ENCODE results near the gene SELENOK. TPM values are rescaled to one million over a fixed set of nuclear protein-coding genes. Genes with fewer than 3 reads are reported as not detected.
"Not testable (repeated sequence)": the region's sequence is repeated elsewhere in the genome, so short reads cannot be mapped to it uniquely, and the experiment has no call there.

Gene SELENOK
- total RNA-seq, 4 donors from 2014 or later = 23.0 to 47.2 (median 30.1) TPM

- DNase-seq (ENCODE audit: low spot score in 2 of 2) = no peak
- no peak for TF ChIP-seq CTCF (IDR thresholded peaks at IDR 0.05)
- TF ChIP-seq POLR2A (IDR thresholded peaks at IDR 0.05) = no peak
- 4 to 5% methylated on average over 2 of the region's 2 CpGs for WGBS, 2 donors
- intact Hi-C loops (cut with DNase I; ENCODE audit: low total_unique reads) = no loop called here
- no peak overlapping the region for H3K4me3 ChIP-seq (ENCODE audit: low read depth, poor library complexity, severe bottlenecking)
Measured at GRCh38 chr3:53938645-53939044, 47.0 kb upstream of the SELENOK start.

GRCh38 chr3:53936347-53936746, 44.7 kb upstream of the SELENOK start:
- DNase-seq (ENCODE audit: low spot score in 2 of 2) = no peak
- intact Hi-C loops (cut with DNase I; ENCODE audit: low total_unique reads) = no loop called here
- no peak for TF ChIP-seq POLR2A (IDR thresholded peaks at IDR 0.05)
- TF ChIP-seq CTCF (IDR thresholded peaks at IDR 0.05) = no peak
- H3K4me3 ChIP-seq (ENCODE audit: low read depth, poor library complexity, severe bottlenecking) = no peak overlapping the region
- 21 to 34% methylated on average over 1 of the region's 1 CpG for WGBS, 2 donors

GRCh38 chr3:53935283-53935901, 43.7 kb upstream of the SELENOK start:
- WGBS, 2 donors = 0% methylated on average over 1 of the region's 1 CpG
- intact Hi-C loops (cut with DNase I; ENCODE audit: low total_unique reads) = no loop called here
- no peak overlapping the region for H3K4me3 ChIP-seq (ENCODE audit: low read depth, poor library complexity, severe bottlenecking)
- no peak for DNase-seq (ENCODE audit: low spot score in 2 of 2)
- TF ChIP-seq POLR2A (IDR thresholded peaks at IDR 0.05) (no peak), CTCF (IDR thresholded peaks at IDR 0.05) (no peak)

GRCh38 chr3:53927208-53927872, 35.7 kb upstream of the SELENOK start:
- DNase-seq (ENCODE audit: low spot score in 2 of 2); intact Hi-C loops (cut with DNase I; ENCODE audit: low total_unique reads); H3K4me3 ChIP-seq (ENCODE audit: low read depth, poor library complexity, severe bottlenecking): not testable (repeated sequence)
- WGBS, 2 donors = 76 to 91% methylated on average over 22 to 29 of the region's 30 CpGs

- WGBS, 2 donors = 52 to 69% methylated on average over 1 of the region's 1 CpG
- intact Hi-C loops (cut with DNase I; ENCODE audit: low total_unique reads) = no loop called here
- no peak for TF ChIP-seq POLR2A (IDR thresholded peaks at IDR 0.05)
- TF ChIP-seq CTCF (IDR thresholded peaks at IDR 0.05) = no peak
- no peak overlapping the region for H3K4me3 ChIP-seq (ENCODE audit: low read depth, poor library complexity, severe bottlenecking)
- DNase-seq (ENCODE audit: low spot score in 2 of 2) = no peak
Measured at GRCh38 chr3:53921296-53921695, 29.6 kb upstream of the SELENOK start.

GRCh38 chr3:53919741-53920140, 28.1 kb upstream of the SELENOK start:
- DNase-seq (ENCODE audit: low spot score in 2 of 2) = no peak
- WGBS, 2 donors = 90 to 91% methylated on average over 2 of the region's 2 CpGs
- no peak overlapping the region for H3K4me3 ChIP-seq (ENCODE audit: low read depth, poor library complexity, severe bottlenecking)
- TF ChIP-seq POLR2A (IDR thresholded peaks at IDR 0.05) (no peak), CTCF (IDR thresholded peaks at IDR 0.05) (no peak)
- intact Hi-C loops (cut with DNase I; ENCODE audit: low total_unique reads) = no loop called here
